Neural progenitor cell (in vitro differentiated cells): Measurements from ENCODE around the gene SCUBE2. TPM values are rescaled to one million over a fixed set of nuclear protein-coding genes. Genes with fewer than 3 reads are reported as not detected.
A peak's percentile ranks its signal among the peaks of the same experiment; 100 is the strongest.

ENCODE experiments used
- DNase-seq: peaks from one replicate; pipeline ENCODE4 v3.0.0-alpha.2; 2016; ENCODE audit warnings: low spot score
- H2AFZ ChIP-seq: fragments of 200-600 bp; sonication (generic); replicated peaks from 2 replicates; pipeline ENCODE4 v1.6.1; 2016; ENCODE audit warnings: antibody characterized with exemption
- H3F3A ChIP-seq: fragments of 200-600 bp; sonication (generic); 2 replicates; pipeline ENCODE4 v1.6.1; 2016; ENCODE audit warnings: antibody characterized with exemption, low read depth
- H3K27ac ChIP-seq: fragments of 200-600 bp; sonication (generic); 2 replicates; pipeline ENCODE4 v1.5.1; 2016; ENCODE audit warnings: mild to moderate bottlenecking
- H3K27me3 ChIP-seq: fragments of 200-600 bp; sonication (generic); 2 replicates; pipeline ENCODE4 v1.6.1; 2016; ENCODE audit warnings: mild to moderate bottlenecking, moderate library complexity
- H3K36me3 ChIP-seq: fragments of 200-600 bp; sonication (generic); 2 replicates; pipeline ENCODE4 v1.5.1; 2016
- H3K4me1 ChIP-seq: fragments of 200-600 bp; sonication (generic); 2 replicates; pipeline ENCODE4 v1.6.1; 2016; ENCODE audit warnings: mixed run types
- H3K4me2 ChIP-seq: fragments of 200-600 bp; sonication (generic); 2 replicates; pipeline ENCODE4 v1.6.1; 2016
- H3K4me3 ChIP-seq: fragments of 200-600 bp; sonication (generic); 2 replicates; pipeline ENCODE4 v1.5.1; 2016
- H3K79me2 ChIP-seq: fragments of 200-600 bp; sonication (generic); 2 replicates; pipeline ENCODE4 v1.6.1; 2016; ENCODE audit warnings: low read depth
- H3K9ac ChIP-seq: fragments of 200-600 bp; sonication (generic); 2 replicates; pipeline ENCODE4 v1.6.1; 2016
- H3K9me3 ChIP-seq: fragments of 200-600 bp; sonication (generic); 2 replicates; pipeline ENCODE4 v1.5.1; 2016; ENCODE audit warnings: low read depth
- H4K20me1 ChIP-seq: fragments of 200-600 bp; sonication (generic); 2 replicates; pipeline ENCODE4 v1.6.1; 2016; ENCODE audit warnings: low read depth
- H3K27ac Mint-ChIP-seq: 3 replicates; pipeline ENCODE4 v1.8.0; 2021; ENCODE audit warnings: mixed read lengths
- H3K27me3 Mint-ChIP-seq: 2 replicates; pipeline ENCODE4 v1.8.0; 2022; ENCODE audit warnings: low read depth, mild to moderate bottlenecking, inconsistent platforms, moderate library complexity, mixed read lengths; ENCODE audit not compliant: insufficient read depth
- H3K36me3 Mint-ChIP-seq: 3 replicates; pipeline ENCODE4 v1.8.0; 2021; ENCODE audit warnings: mixed read lengths
- H3K4me1 Mint-ChIP-seq: 3 replicates; pipeline ENCODE4 v1.8.0; 2021; ENCODE audit warnings: mixed read lengths
- H3K4me3 Mint-ChIP-seq: 3 replicates; pipeline ENCODE4 v1.8.0; 2021; ENCODE audit warnings: mild to moderate bottlenecking, moderate library complexity, mixed read lengths
- H3K9me3 Mint-ChIP-seq: 3 replicates; pipeline ENCODE4 v1.8.0; 2020; ENCODE audit warnings: mixed read lengths
- CTCF ChIP-seq: fragments of 200-600 bp; sonication (generic); IDR thresholded peaks from 2 replicates; pipeline ENCODE4 v1.5.1; 2017; ENCODE audit warnings: antibody characterized with exemption, mild to moderate bottlenecking
- EZH2 ChIP-seq: fragments of 200-600 bp; sonication (generic); IDR thresholded peaks from 2 replicates; pipeline ENCODE4 v1.6.1; 2017; ENCODE audit warnings: antibody characterized with exemption, mild to moderate bottlenecking, moderate library complexity
- EZH2phosphoT487 ChIP-seq: fragments of 200-600 bp; sonication (generic); IDR thresholded peaks from 2 replicates; pipeline ENCODE4 v1.6.1; 2017; ENCODE audit warnings: antibody characterized with exemption
- total RNA-seq: library from RNA; depleted of rRNA; stranded (reverse); fragments of >200 nt; gene quantifications from 2 replicates; pipeline ENCODE4 v1.2.3, GENCODE V29; 2015; ENCODE audit warnings: low replicate concordance

SCUBE2 gene
- total RNA-seq, 1 donor from 2014 or later: 42.1 TPM

- peaks cover 44% of the 10 kb centered on the region for H3K4me1 ChIP-seq
- Mint-ChIP-seq H3K27ac (no peak overlapping the region), H3K9me3 (no peaks in the 10 kb centered on the region)
These were observed 20.5 kb downstream of the SCUBE2 start for GRCh38 chr11:9070749-9071491.

DNA sequence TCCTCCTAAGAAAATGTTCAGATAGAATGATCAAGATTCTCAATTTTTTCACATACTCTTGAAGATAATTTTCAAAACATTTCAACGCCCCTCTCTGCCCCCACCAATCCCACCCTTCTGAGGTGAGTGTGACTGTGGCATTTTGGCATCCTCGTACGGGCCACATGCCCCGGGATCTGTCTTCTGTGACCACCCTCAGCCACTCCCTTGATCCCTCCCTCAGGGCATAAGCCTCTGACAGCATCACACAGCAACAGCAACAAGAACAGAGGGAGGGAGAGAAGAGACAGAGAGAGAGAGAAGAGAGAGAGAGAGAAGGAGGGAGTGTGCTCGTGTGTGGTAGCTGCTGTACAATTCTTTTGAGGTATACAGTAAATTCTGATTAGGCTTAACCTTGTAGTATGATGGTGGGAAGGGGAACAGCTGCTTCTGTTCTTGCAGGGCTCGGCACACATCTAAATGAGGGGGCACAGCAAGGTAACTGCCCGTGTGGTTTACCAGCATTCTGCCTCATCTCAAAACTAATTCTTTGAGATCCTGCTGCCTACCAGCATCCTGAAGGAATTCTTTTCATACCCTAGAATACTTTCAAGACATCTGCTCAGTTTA, 21.4 kb downstream of the SCUBE2 start:
- no peaks in the 10 kb centered on the region for H3K27me3 ChIP-seq
- no peaks in the 10 kb centered on the region for H3K9me3 ChIP-seq
- H3K4me2 ChIP-seq: no peak overlapping the region
- peaks cover 44% of the 10 kb centered on the region for H3K4me1 ChIP-seq
- H2AFZ ChIP-seq: no peak overlapping the region
- H4K20me1 ChIP-seq: no peaks in the 10 kb centered on the region
- no peaks in the 10 kb centered on the region for H3K79me2 ChIP-seq
- H3K9ac ChIP-seq: no peak overlapping the region
- no peak overlapping the region for H3K4me3 ChIP-seq
- no peak for DNase-seq
- TF ChIP-seq EZH2phosphoT487: no peak
- TF ChIP-seq EZH2: no peak
- TF ChIP-seq CTCF: no peak
- H3K4me1 Mint-ChIP-seq: peaks cover 50% of the 10 kb centered on the region
- H3K36me3 ChIP-seq: no peaks in the 10 kb centered on the region
- no peaks in the 10 kb centered on the region for H3K36me3 Mint-ChIP-seq
- H3K9me3 Mint-ChIP-seq: no peaks in the 10 kb centered on the region
- no peak overlapping the region for H3K4me3 Mint-ChIP-seq
- peaks cover 24% of the 10 kb centered on the region for H3F3A ChIP-seq
- H3K27me3 Mint-ChIP-seq: peaks cover 7% of the 10 kb centered on the region
- no peak overlapping the region for H3K27ac Mint-ChIP-seq
- H3K27ac ChIP-seq: no peak overlapping the region

More at GRCh38 chr11:9070749-9071491, 20.5 kb downstream of the SCUBE2 start:
- DNase-seq: peak; percentile 18
- no peaks in the 10 kb centered on the region for H3K36me3 ChIP-seq
- Mint-ChIP-seq H3K4me1 (peaks cover 48% of the 10 kb centered on the region), H3K36me3 (no peaks in the 10 kb centered on the region), H3K4me3 (no peak overlapping the region), H3K27me3 (peaks cover 7% of the 10 kb centered on the region)
- H3K27ac ChIP-seq: peak overlapping the region; percentile 69
- H3F3A ChIP-seq: peaks cover 24% of the 10 kb centered on the region
- no peak overlapping the region for H3K4me3 ChIP-seq
- no peaks in the 10 kb centered on the region for H3K79me2 ChIP-seq
- TF ChIP-seq EZH2phosphoT487: no peak
- no peak for TF ChIP-seq EZH2
- no peak for TF ChIP-seq CTCF
- H3K27me3 ChIP-seq: no peaks in the 10 kb centered on the region
- H3K9me3 ChIP-seq: no peaks in the 10 kb centered on the region
- peak overlapping the region; percentile 67 for H3K4me2 ChIP-seq
- no peak overlapping the region for H2AFZ ChIP-seq
- H3K9ac ChIP-seq: no peak overlapping the region
- H4K20me1 ChIP-seq: no peaks in the 10 kb centered on the region

DNA sequence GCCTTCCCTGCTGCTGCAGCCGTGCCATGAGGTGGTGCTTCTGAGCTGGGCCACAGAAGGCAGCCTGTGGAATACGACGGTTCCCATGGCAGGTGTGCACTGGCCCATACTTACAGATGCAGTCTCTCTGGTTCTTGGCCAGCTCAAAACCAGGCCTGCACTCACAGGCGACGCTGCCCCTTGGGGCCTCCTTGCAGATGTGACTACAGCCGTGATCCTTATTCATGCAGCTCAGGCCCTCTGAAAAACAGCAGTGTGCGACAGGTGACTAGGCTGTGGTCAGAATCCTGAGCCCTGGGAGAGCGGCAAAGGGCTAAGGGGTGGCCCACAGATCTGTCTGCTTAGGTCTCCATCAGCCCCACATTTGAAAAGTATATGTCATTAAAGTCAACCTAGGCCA, 22.1 kb downstream of the SCUBE2 start:
- Mint-ChIP-seq H3K4me1 (peaks cover 50% of the 10 kb centered on the region), H3K27me3 (peaks cover 7% of the 10 kb centered on the region), H3K9me3 (no peaks in the 10 kb centered on the region), H3K27ac (no peak overlapping the region), H3K4me3 (no peak overlapping the region), H3K36me3 (no peaks in the 10 kb centered on the region)
- Histone ChIP-seq H2AFZ (no peak overlapping the region), H3K27me3 (no peaks in the 10 kb centered on the region), H3F3A (peaks cover 24% of the 10 kb centered on the region), H3K27ac (no peak overlapping the region), H3K36me3 (no peaks in the 10 kb centered on the region), H3K4me3 (no peak overlapping the region), H4K20me1 (no peaks in the 10 kb centered on the region), H3K4me1 (peaks cover 39% of the 10 kb centered on the region), H3K4me2 (no peak overlapping the region), H3K79me2 (no peaks in the 10 kb centered on the region), H3K9ac (no peak overlapping the region), H3K9me3 (no peaks in the 10 kb centered on the region)
- TF ChIP-seq EZH2: no peak
- TF ChIP-seq EZH2phosphoT487: no peak
- no peak for TF ChIP-seq CTCF
- no peak for DNase-seq
